ENCODE measurements around the gene CLCA2.

The CLCA2 gene

DNA sequence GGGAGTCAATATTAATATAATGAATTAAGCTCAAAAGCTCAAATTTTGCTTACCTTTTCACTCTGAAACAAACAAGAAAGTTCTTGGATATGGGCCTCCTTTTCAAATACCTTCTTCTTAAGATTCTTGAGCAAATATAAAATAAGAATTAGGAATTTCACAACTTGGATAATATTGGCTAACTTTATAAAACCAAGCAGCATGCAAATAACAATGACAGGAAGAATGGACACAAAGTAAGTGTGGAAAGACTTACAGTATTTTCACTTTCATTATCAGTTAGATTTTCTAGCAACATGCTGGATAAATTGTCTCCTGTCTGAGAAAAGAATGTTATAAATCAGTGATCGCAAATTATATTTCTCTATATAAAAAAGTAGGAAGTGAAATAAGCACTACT is 41.1 kb upstream of the CLCA2 start:
- TF ChIP-seq ZNF565 (CRISPR knock-in tag; conservative IDR thresholded peaks at IDR 0.05; ENCODE audit: low read depth) (no peak), ZFP30 (CRISPR knock-in tag; IDR thresholded peaks at IDR 0.05) (no peak), TCF4 (CRISPR knock-in tag; IDR thresholded peaks at IDR 0.05; ENCODE audit: borderline replicate concordance) (no peak), ZNF70 (CRISPR knock-in tag; IDR thresholded peaks at IDR 0.05) (no peak), CSDC2 (CRISPR knock-in tag; IDR thresholded peaks at IDR 0.05) (no peak), ZC3H10 (CRISPR knock-in tag; IDR thresholded peaks at IDR 0.05) (no peak), ARNTL (CRISPR knock-in tag; IDR thresholded peaks at IDR 0.05; ENCODE audit: borderline replicate concordance, low read depth) (no peak), ZNF8 (CRISPR knock-in tag; IDR thresholded peaks at IDR 0.05) (no peak), GLIS3 (CRISPR knock-in tag; IDR thresholded peaks at IDR 0.05) (no peak), SNAI2 (CRISPR knock-in tag; IDR thresholded peaks at IDR 0.05) (no peak), RARB (CRISPR knock-in tag; IDR thresholded peaks at IDR 0.05) (no peak), BACH2 (CRISPR knock-in tag; IDR thresholded peaks at IDR 0.05; ENCODE audit: borderline replicate concordance) (no peak), ESRRG (CRISPR knock-in tag; IDR thresholded peaks at IDR 0.05) (no peak), PPARA (CRISPR knock-in tag; IDR thresholded peaks at IDR 0.05; ENCODE audit: borderline replicate concordance) (no peak)
- TF ChIP-seq, protein P1, sequence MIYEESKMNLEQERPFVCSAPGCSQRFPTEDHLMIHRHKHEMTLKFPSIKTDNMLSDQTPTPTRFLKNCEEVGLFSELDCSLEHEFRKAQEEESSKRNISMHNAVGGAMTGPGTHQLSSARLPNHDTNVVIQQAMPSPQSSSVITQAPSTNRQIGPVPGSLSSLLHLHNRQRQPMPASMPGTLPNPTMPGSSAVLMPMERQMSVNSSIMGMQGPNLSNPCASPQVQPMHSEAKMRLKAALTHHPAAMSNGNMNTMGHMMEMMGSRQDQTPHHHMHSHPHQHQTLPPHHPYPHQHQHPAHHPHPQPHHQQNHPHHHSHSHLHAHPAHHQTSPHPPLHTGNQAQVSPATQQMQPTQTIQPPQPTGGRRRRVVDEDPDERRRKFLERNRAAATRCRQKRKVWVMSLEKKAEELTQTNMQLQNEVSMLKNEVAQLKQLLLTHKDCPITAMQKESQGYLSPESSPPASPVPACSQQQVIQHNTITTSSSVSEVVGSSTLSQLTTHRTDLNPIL (CRISPR knock-in tag; IDR thresholded peaks at IDR 0.05; ENCODE audit: low read depth), result no peak
- TF ChIP-seq, protein P2, sequence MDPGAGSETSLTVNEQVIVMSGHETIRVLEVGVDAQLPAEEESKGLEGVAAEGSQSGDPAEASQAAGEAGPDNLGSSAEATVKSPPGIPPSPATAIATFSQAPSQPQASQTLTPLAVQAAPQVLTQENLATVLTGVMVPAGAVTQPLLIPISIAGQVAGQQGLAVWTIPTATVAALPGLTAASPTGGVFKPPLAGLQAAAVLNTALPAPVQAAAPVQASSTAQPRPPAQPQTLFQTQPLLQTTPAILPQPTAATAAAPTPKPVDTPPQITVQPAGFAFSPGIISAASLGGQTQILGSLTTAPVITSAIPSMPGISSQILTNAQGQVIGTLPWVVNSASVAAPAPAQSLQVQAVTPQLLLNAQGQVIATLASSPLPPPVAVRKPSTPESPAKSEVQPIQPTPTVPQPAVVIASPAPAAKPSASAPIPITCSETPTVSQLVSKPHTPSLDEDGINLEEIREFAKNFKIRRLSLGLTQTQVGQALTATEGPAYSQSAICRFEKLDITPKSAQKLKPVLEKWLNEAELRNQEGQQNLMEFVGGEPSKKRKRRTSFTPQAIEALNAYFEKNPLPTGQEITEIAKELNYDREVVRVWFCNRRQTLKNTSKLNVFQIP (CRISPR knock-in tag; IDR thresholded peaks at IDR 0.05; ENCODE audit: borderline replicate concordance, low read depth), result no peak
- TF ChIP-seq, protein P3, sequence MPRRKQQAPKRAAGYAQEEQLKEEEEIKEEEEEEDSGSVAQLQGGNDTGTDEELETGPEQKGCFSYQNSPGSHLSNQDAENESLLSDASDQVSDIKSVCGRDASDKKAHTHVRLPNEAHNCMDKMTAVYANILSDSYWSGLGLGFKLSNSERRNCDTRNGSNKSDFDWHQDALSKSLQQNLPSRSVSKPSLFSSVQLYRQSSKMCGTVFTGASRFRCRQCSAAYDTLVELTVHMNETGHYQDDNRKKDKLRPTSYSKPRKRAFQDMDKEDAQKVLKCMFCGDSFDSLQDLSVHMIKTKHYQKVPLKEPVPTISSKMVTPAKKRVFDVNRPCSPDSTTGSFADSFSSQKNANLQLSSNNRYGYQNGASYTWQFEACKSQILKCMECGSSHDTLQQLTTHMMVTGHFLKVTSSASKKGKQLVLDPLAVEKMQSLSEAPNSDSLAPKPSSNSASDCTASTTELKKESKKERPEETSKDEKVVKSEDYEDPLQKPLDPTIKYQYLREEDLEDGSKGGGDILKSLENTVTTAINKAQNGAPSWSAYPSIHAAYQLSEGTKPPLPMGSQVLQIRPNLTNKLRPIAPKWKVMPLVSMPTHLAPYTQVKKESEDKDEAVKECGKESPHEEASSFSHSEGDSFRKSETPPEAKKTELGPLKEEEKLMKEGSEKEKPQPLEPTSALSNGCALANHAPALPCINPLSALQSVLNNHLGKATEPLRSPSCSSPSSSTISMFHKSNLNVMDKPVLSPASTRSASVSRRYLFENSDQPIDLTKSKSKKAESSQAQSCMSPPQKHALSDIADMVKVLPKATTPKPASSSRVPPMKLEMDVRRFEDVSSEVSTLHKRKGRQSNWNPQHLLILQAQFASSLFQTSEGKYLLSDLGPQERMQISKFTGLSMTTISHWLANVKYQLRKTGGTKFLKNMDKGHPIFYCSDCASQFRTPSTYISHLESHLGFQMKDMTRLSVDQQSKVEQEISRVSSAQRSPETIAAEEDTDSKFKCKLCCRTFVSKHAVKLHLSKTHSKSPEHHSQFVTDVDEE (CRISPR knock-in tag; IDR thresholded peaks at IDR 0.05), result no peak
- TF ChIP-seq, protein P4, sequence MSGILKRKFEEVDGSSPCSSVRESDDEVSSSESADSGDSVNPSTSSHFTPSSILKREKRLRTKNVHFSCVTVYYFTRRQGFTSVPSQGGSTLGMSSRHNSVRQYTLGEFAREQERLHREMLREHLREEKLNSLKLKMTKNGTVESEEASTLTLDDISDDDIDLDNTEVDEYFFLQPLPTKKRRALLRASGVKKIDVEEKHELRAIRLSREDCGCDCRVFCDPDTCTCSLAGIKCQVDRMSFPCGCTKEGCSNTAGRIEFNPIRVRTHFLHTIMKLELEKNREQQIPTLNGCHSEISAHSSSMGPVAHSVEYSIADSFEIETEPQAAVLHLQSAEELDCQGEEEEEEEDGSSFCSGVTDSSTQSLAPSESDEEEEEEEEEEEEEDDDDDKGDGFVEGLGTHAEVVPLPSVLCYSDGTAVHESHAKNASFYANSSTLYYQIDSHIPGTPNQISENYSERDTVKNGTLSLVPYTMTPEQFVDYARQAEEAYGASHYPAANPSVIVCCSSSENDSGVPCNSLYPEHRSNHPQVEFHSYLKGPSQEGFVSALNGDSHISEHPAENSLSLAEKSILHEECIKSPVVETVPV (CRISPR knock-in tag; IDR thresholded peaks at IDR 0.05), result no peak
- TF ChIP-seq, protein P5, sequence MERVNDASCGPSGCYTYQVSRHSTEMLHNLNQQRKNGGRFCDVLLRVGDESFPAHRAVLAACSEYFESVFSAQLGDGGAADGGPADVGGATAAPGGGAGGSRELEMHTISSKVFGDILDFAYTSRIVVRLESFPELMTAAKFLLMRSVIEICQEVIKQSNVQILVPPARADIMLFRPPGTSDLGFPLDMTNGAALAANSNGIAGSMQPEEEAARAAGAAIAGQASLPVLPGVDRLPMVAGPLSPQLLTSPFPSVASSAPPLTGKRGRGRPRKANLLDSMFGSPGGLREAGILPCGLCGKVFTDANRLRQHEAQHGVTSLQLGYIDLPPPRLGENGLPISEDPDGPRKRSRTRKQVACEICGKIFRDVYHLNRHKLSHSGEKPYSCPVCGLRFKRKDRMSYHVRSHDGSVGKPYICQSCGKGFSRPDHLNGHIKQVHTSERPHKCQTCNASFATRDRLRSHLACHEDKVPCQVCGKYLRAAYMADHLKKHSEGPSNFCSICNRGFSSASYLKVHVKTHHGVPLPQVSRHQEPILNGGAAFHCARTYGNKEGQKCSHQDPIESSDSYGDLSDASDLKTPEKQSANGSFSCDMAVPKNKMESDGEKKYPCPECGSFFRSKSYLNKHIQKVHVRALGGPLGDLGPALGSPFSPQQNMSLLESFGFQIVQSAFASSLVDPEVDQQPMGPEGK (CRISPR knock-in tag; IDR thresholded peaks at IDR 0.05; ENCODE audit: borderline replicate concordance), result no peak
- no peak for ATAC-seq

DNA sequence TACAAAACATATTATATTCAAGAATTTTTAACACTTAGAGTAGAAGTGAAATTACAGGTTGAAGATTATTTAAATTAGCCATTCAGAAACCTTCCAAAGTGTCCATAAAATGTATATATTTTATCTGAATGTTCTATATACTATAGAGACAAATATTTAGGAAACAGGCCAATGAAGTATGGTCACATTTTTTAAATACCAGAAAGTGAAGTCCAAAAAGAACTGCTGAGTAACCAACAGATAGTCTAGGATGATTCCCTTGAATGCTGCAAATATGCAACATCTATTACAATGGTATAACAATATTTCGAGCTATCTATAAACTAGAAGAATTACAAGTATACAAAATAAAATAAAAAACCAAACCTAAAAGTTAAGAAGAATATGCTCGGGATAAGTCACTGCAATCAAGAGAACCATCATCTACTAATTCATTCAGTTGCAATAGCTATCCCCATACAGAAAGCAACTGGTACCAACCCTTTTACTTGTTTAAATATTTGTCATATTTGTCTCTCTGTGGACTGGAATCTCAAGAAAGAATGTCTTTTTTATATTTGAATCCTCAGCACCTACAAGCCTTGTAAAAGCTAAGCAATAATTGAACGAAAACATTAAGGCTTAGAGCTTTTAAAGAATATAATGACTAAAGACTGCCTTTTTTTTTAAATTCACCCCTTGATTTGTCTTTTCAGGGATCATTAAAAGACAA is 35.9 kb upstream of the CLCA2 start:
- TF ChIP-seq ISL1 (CRISPR knock-in tag; IDR thresholded peaks at IDR 0.05) (no peak), PPARA (CRISPR knock-in tag; IDR thresholded peaks at IDR 0.05; ENCODE audit: borderline replicate concordance) (no peak), ZFP30 (CRISPR knock-in tag; IDR thresholded peaks at IDR 0.05) (no peak), ESRRG (CRISPR knock-in tag; IDR thresholded peaks at IDR 0.05) (no peak), ARNTL (CRISPR knock-in tag; IDR thresholded peaks at IDR 0.05; ENCODE audit: borderline replicate concordance, low read depth) (no peak), ZNF565 (CRISPR knock-in tag; conservative IDR thresholded peaks at IDR 0.05; ENCODE audit: low read depth) (no peak), SNAI2 (CRISPR knock-in tag; IDR thresholded peaks at IDR 0.05) (no peak), ZC3H10 (CRISPR knock-in tag; IDR thresholded peaks at IDR 0.05) (no peak), ZFP3 (CRISPR knock-in tag; IDR thresholded peaks at IDR 0.05) (no peak), BACH2 (CRISPR knock-in tag; IDR thresholded peaks at IDR 0.05; ENCODE audit: borderline replicate concordance) (no peak), OSR1 (CRISPR knock-in tag; IDR thresholded peaks at IDR 0.05) (no peak), TCF4 (CRISPR knock-in tag; IDR thresholded peaks at IDR 0.05; ENCODE audit: borderline replicate concordance) (no peak)
- TF ChIP-seq, protein P2 (CRISPR knock-in tag; IDR thresholded peaks at IDR 0.05; ENCODE audit: borderline replicate concordance, low read depth), result no peak
- TF ChIP-seq, protein P5 (CRISPR knock-in tag; IDR thresholded peaks at IDR 0.05; ENCODE audit: borderline replicate concordance), result no peak
- TF ChIP-seq, protein P3 (CRISPR knock-in tag; IDR thresholded peaks at IDR 0.05), result no peak
- no peak for ATAC-seq

Measured in SK-N-SH treated with all-trans-retinoic acid at 6 μM for 48 hours (cell line).